ENCODE results near the gene RXFP2.

The RXFP2 gene

GRCh38 chr13:31835932-31836331 lies 96.6 kb downstream of the RXFP2 start:
- TF ChIP-seq CTCF (conservative IDR thresholded peaks at IDR 0.05; ENCODE audit: low read depth, low read length) = no peak
- no peak for DNase-seq (ENCODE audit: low read depth)

GRCh38 chr13:31843044-31843443 lies 103.7 kb downstream of the RXFP2 start:
- no peak for TF ChIP-seq CTCF (conservative IDR thresholded peaks at IDR 0.05; ENCODE audit: low read depth, low read length)
- H3K4me3 ChIP-seq (ENCODE audit: low read length) = no peak overlapping the region
- no peak for DNase-seq (ENCODE audit: low read depth)

More at GRCh38 chr13:31835932-31836331, 96.6 kb downstream of the RXFP2 start:
- no peak overlapping the region for H3K4me3 ChIP-seq (ENCODE audit: low read length)

GRCh38 chr13:31846182-31846938 lies 107.0 kb downstream of the RXFP2 start:
- H3K4me3 ChIP-seq (ENCODE audit: low read length) = peak overlapping the region; percentile 53
- no peak for TF ChIP-seq CTCF (conservative IDR thresholded peaks at IDR 0.05; ENCODE audit: low read depth, low read length)
- DNase-seq (ENCODE audit: low read depth) = peak; percentile 45

- TF ChIP-seq CTCF (conservative IDR thresholded peaks at IDR 0.05; ENCODE audit: low read depth, low read length) = no peak
- DNase-seq (ENCODE audit: low read depth) = no peak
- peak overlapping the region; percentile 53 for H3K4me3 ChIP-seq (ENCODE audit: low read length)
Observed at GRCh38 chr13:31846961-31847752, 107.8 kb downstream of the RXFP2 start.

- no peak for TF ChIP-seq CTCF (conservative IDR thresholded peaks at IDR 0.05; ENCODE audit: low read depth, low read length)
- DNase-seq (ENCODE audit: low read depth) = no peak
- H3K4me3 ChIP-seq (ENCODE audit: low read length) = no peak overlapping the region
Observed at GRCh38 chr13:31848621-31849020, 109.3 kb downstream of the RXFP2 start.

- DNase-seq (ENCODE audit: low read depth) = no peak
- no peak overlapping the region for H3K4me3 ChIP-seq (ENCODE audit: low read length)
- TF ChIP-seq CTCF (conservative IDR thresholded peaks at IDR 0.05; ENCODE audit: low read depth, low read length) = no peak
Observed at GRCh38 chr13:31849206-31849605, 109.9 kb downstream of the RXFP2 start.

Measured in retinal pigment epithelial cell (primary cell).